Erythroblast (primary cell): ENCODE data around the gene GRM2.

ENCODE experiments used
- GATA1 ChIP-seq: IDR thresholded peaks from 2 replicates; pipeline ENCODE4 v1.6.1; 2011; ENCODE audit warnings: low read depth, mild to moderate bottlenecking, control low read depth, low read length, moderate library complexity
- POLR2A ChIP-seq: IDR thresholded peaks from 2 replicates; pipeline ENCODE4 v1.6.1; 2011; ENCODE audit warnings: mild to moderate bottlenecking, low read length

GRCh38 chr3:51718547-51719409, 11.9 kb downstream of the GRM2 start:
- TF ChIP-seq POLR2A (no peak), GATA1 (no peak)
